Measurements from ENCODE around the gene FAM151A. TPM values are rescaled to one million over a fixed set of nuclear protein-coding genes. Genes with fewer than 3 reads are reported as not detected.

Gene FAM151A
- polyA plus RNA-seq = 2.8 TPM
- long read RNA-seq, donor 1, partial matches to known transcripts = 0 of 3 reads
- long read RNA-seq, donor 1, other reads (novel, unspliced or antisense) = 0 of 3 reads
- long read RNA-seq, donor 2, transcript FAM151A-201 (8 exons, 2,005 nt) = major isoform, 6 of 6 reads
- long read RNA-seq, donor 2, partial matches to known transcripts = 0 of 6 reads
- long read RNA-seq, donor 2, other reads (novel, unspliced or antisense) = 0 of 6 reads
- long read RNA-seq, donor 3 = 0 reads
- long read RNA-seq, donor 4 = 0 reads
- long read RNA-seq, donor 5, partial matches to known transcripts = 5 of 5 reads
- long read RNA-seq, donor 5, other reads (novel, unspliced or antisense) = 0 of 5 reads
- long read RNA-seq, donor 6, partial matches to known transcripts = 0 of 1 reads
- long read RNA-seq, donor 6, other reads (novel, unspliced or antisense) = 0 of 1 reads
- long read RNA-seq, donor 7 = 0 reads
- long read RNA-seq, donor 8, transcript FAM151A-201 (8 exons, 2,005 nt) = major isoform, 5 of 30 reads
- long read RNA-seq, donor 8, partial matches to known transcripts = 25 of 30 reads
- long read RNA-seq, donor 8, other reads (novel, unspliced or antisense) = 0 of 30 reads
- long read RNA-seq, donor 9 = 0 reads
- long read RNA-seq, donor 10 = 0 reads
- long read RNA-seq, donor 11, transcript FAM151A-201 (8 exons, 2,005 nt) = major isoform, 5 of 5 reads
- long read RNA-seq, donor 11, partial matches to known transcripts = 0 of 5 reads
- long read RNA-seq, donor 11, other reads (novel, unspliced or antisense) = 0 of 5 reads

- Histone ChIP-seq H3K27ac (ENCODE audit: low read length) (peak within 1 kb of the TSS; percentile 70), H3K9me3 (ENCODE audit: control insufficient read depth, low read depth, low read length) (no peaks in the 10 kb centered on the region), H3K4me1 (ENCODE audit: control insufficient read depth, insufficient read depth, low read length) (peaks cover 11% of the 10 kb centered on the region), H3K27me3 (ENCODE audit: control insufficient read depth, insufficient read depth, low read length) (no peaks in the 10 kb centered on the region), H3K36me3 (ENCODE audit: control insufficient read depth, insufficient read depth, low read length) (no peaks in the 10 kb centered on the region), H3K4me3 (ENCODE audit: low read length) (peak within 1 kb of the TSS; percentile 34)
- peak; percentile 42 to 64 for DNase-seq
- no CpG with 5 or more reads among the region's 18 CpGs for WGBS (ENCODE audit: insufficient coverage, low lambda C conversion rate)
Measured at GRCh38 chr1:54623216-54624007, at the start of gene FAM151A. Gene FAM151A, minus strand, starts transcription at chr1:54623525. Its CDS starts 130 bp downstream, at chr1:54623395.

GRCh38 chr1:54671985-54672608 is 48.8 kb upstream of the FAM151A start:
- no peaks in the 10 kb centered on the region for H3K27me3 ChIP-seq (ENCODE audit: control insufficient read depth, insufficient read depth, low read length)
- no peaks in the 10 kb centered on the region for H3K4me1 ChIP-seq (ENCODE audit: control insufficient read depth, insufficient read depth, low read length)
- H3K36me3 ChIP-seq (ENCODE audit: control insufficient read depth, insufficient read depth, low read length) = peaks cover 8% of the 10 kb centered on the region
- peak; percentile 23 to 28 for DNase-seq
- H3K9me3 ChIP-seq (ENCODE audit: control insufficient read depth, low read depth, low read length) = no peaks in the 10 kb centered on the region
- H3K27ac ChIP-seq (ENCODE audit: low read length) = no peak overlapping the region
- H3K4me3 ChIP-seq (ENCODE audit: low read length) = no peak overlapping the region
- WGBS (ENCODE audit: insufficient coverage, low lambda C conversion rate) = 93% methylated on average over 3 of the region's 6 CpGs

GRCh38 chr1:54668567-54668966 is 45.2 kb upstream of the FAM151A start:
- Histone ChIP-seq H3K9me3 (ENCODE audit: control insufficient read depth, low read depth, low read length) (no peaks in the 10 kb centered on the region), H3K4me3 (ENCODE audit: low read length) (no peak overlapping the region), H3K4me1 (ENCODE audit: control insufficient read depth, insufficient read depth, low read length) (no peaks in the 10 kb centered on the region), H3K27ac (ENCODE audit: low read length) (no peak overlapping the region), H3K36me3 (ENCODE audit: control insufficient read depth, insufficient read depth, low read length) (peaks cover 4% of the 10 kb centered on the region), H3K27me3 (ENCODE audit: control insufficient read depth, insufficient read depth, low read length) (no peaks in the 10 kb centered on the region)
- DNase-seq = no peak
- WGBS (ENCODE audit: insufficient coverage, low lambda C conversion rate) = no CpG with 5 or more reads among the region's 2 CpGs

GRCh38 chr1:54667797-54668196 is 44.5 kb upstream of the FAM151A start:
- Histone ChIP-seq H3K4me1 (ENCODE audit: control insufficient read depth, insufficient read depth, low read length) (no peaks in the 10 kb centered on the region), H3K4me3 (ENCODE audit: low read length) (no peak overlapping the region), H3K36me3 (ENCODE audit: control insufficient read depth, insufficient read depth, low read length) (no peaks in the 10 kb centered on the region), H3K27me3 (ENCODE audit: control insufficient read depth, insufficient read depth, low read length) (no peaks in the 10 kb centered on the region), H3K9me3 (ENCODE audit: control insufficient read depth, low read depth, low read length) (no peaks in the 10 kb centered on the region), H3K27ac (ENCODE audit: low read length) (no peak overlapping the region)
- no peak for DNase-seq
- WGBS (ENCODE audit: insufficient coverage, low lambda C conversion rate) = no CpG with 5 or more reads among the region's 2 CpGs

- Histone ChIP-seq H3K27me3 (ENCODE audit: control insufficient read depth, insufficient read depth, low read length) (no peaks in the 10 kb centered on the region), H3K27ac (ENCODE audit: low read length) (no peak overlapping the region), H3K4me3 (ENCODE audit: low read length) (no peak overlapping the region), H3K4me1 (ENCODE audit: control insufficient read depth, insufficient read depth, low read length) (no peaks in the 10 kb centered on the region), H3K9me3 (ENCODE audit: control insufficient read depth, low read depth, low read length) (no peaks in the 10 kb centered on the region), H3K36me3 (ENCODE audit: control insufficient read depth, insufficient read depth, low read length) (no peaks in the 10 kb centered on the region)
- DNase-seq = no peak
- no CpG with 5 or more reads among the region's 6 CpGs for WGBS (ENCODE audit: insufficient coverage, low lambda C conversion rate)
Measured at GRCh38 chr1:54666333-54666732, 43.0 kb upstream of the FAM151A start.

GRCh38 chr1:54665852-54666251 is 42.5 kb upstream of the FAM151A start:
- Histone ChIP-seq H3K4me1 (ENCODE audit: control insufficient read depth, insufficient read depth, low read length) (no peaks in the 10 kb centered on the region), H3K36me3 (ENCODE audit: control insufficient read depth, insufficient read depth, low read length) (no peaks in the 10 kb centered on the region), H3K27ac (ENCODE audit: low read length) (no peak overlapping the region), H3K4me3 (ENCODE audit: low read length) (no peak overlapping the region), H3K27me3 (ENCODE audit: control insufficient read depth, insufficient read depth, low read length) (no peaks in the 10 kb centered on the region), H3K9me3 (ENCODE audit: control insufficient read depth, low read depth, low read length) (no peaks in the 10 kb centered on the region)
- 100% methylated on average over 1 of the region's 5 CpGs for WGBS (ENCODE audit: insufficient coverage, low lambda C conversion rate)
- DNase-seq = no peak

- Histone ChIP-seq H3K4me3 (ENCODE audit: low read length) (no peak overlapping the region), H3K36me3 (ENCODE audit: control insufficient read depth, insufficient read depth, low read length) (no peaks in the 10 kb centered on the region), H3K27me3 (ENCODE audit: control insufficient read depth, insufficient read depth, low read length) (no peaks in the 10 kb centered on the region), H3K27ac (ENCODE audit: low read length) (no peak overlapping the region), H3K4me1 (ENCODE audit: control insufficient read depth, insufficient read depth, low read length) (no peaks in the 10 kb centered on the region), H3K9me3 (ENCODE audit: control insufficient read depth, low read depth, low read length) (no peaks in the 10 kb centered on the region)
- DNase-seq = no peak
- WGBS (ENCODE audit: insufficient coverage, low lambda C conversion rate) = no CpG with 5 or more reads among the region's 4 CpGs
Measured at GRCh38 chr1:54664364-54664763, 41.0 kb upstream of the FAM151A start.

GRCh38 chr1:54663725-54664124 is 40.4 kb upstream of the FAM151A start:
- H3K9me3 ChIP-seq (ENCODE audit: control insufficient read depth, low read depth, low read length) = no peaks in the 10 kb centered on the region
- no peaks in the 10 kb centered on the region for H3K4me1 ChIP-seq (ENCODE audit: control insufficient read depth, insufficient read depth, low read length)
- no peak for DNase-seq
- WGBS (ENCODE audit: insufficient coverage, low lambda C conversion rate) = 100% methylated on average over 1 of the region's 4 CpGs
- no peak overlapping the region for H3K27ac ChIP-seq (ENCODE audit: low read length)
- no peak overlapping the region for H3K4me3 ChIP-seq (ENCODE audit: low read length)
- H3K36me3 ChIP-seq (ENCODE audit: control insufficient read depth, insufficient read depth, low read length) = no peaks in the 10 kb centered on the region
- H3K27me3 ChIP-seq (ENCODE audit: control insufficient read depth, insufficient read depth, low read length) = no peaks in the 10 kb centered on the region

- Histone ChIP-seq H3K36me3 (ENCODE audit: control insufficient read depth, insufficient read depth, low read length) (no peaks in the 10 kb centered on the region), H3K4me1 (ENCODE audit: control insufficient read depth, insufficient read depth, low read length) (peaks cover 4% of the 10 kb centered on the region), H3K4me3 (ENCODE audit: low read length) (no peak overlapping the region), H3K9me3 (ENCODE audit: control insufficient read depth, low read depth, low read length) (no peaks in the 10 kb centered on the region), H3K27ac (ENCODE audit: low read length) (no peak overlapping the region), H3K27me3 (ENCODE audit: control insufficient read depth, insufficient read depth, low read length) (no peaks in the 10 kb centered on the region)
- no peak for DNase-seq
- 88% methylated on average over 1 of the region's 2 CpGs for WGBS (ENCODE audit: insufficient coverage, low lambda C conversion rate)
Measured at GRCh38 chr1:54658164-54658913, 35.0 kb upstream of the FAM151A start.

Data from large intestine (tissue), 12 donors.